ENCODE results near the gene MYPN.

MYPN gene

DNA sequence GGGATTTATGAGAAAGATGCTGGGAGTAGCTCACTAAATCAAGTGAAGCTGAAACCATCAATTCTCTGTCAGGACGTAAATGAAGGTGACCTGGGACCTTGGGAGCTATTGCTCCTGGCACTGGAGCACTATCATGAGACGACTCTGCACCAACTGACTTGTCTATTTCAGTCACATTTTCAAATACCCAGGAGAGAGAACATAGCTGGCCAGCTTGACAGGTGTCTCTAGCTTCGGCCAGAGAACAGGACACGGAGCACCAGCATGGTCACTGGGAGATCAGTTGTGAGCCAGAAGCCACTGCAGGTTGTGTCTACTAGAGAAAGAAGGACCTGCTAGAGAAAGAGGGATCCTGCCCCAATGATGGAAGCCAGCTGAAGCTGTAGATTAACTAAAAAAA lies 140.0 kb downstream of the MYPN start:
- Histone ChIP-seq H3K4me3 (no peak overlapping the region), H3K27ac (no peak overlapping the region)
- no peak for TF ChIP-seq CTCF (IDR thresholded peaks at IDR 0.05)
- no peak for DNase-seq (ENCODE audit: low spot score)

DNA sequence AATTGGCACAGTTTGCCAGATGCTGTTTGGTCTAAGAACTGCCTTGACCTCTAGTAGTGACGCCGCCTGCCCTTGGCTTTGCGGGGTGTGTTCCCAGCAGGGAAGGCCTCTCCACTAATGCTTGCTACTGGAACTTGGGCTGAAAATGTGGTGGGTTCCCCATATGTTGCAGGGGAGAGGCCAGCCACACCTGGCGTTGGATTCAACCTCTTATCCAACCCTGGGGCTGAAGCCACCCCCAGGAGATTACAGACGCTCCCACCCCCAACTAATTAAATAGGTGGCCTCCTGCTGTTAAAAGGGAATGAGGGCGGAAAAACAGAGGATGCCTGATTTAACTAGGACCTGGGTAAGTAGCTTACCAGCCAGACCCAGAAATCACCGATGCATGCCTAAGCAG lies 141.9 kb downstream of the MYPN start:
- Histone ChIP-seq H3K4me3 (no peak overlapping the region), H3K27ac (no peak overlapping the region)
- no peak for DNase-seq (ENCODE audit: low spot score)
- TF ChIP-seq CTCF (IDR thresholded peaks at IDR 0.05), result no peak

DNA sequence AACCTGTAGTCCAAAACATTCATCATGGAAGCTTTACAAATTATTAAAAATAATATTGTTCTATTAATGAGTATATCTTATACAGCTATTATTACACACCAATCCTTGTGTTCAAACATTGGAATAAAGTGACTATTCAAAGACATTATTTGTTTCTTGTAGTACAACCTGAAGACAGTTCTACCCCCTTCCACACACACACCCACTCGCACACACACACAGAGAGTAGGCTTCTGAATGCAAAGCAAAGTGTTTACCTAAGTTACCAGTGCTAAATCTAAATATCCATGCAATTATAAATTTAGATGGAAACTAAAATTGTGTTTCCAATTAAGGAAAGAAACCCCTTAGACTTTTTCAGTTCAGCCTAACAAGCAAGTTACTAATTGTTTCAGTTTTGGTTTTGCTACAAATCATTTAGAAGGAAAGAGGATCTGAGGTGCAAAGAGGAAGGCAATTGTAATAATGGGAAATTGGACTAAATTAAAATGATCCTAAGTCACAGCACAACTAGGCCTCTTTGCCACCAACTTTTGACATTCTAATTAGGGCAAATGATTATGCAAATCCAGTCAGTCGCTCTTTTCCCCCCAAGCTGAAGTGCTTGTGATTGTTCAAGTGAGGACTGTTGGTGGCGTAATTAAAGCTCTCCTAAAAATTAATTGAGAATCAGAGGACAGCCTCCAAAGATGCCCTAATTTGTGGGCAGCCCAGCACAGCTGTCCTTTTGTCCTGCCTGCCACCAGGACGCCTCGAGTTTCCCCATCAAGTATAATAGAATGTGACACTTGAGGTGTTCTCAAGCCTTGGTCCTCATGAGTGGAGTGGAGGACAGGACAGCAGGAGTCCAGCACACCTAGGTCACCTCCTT lies 142.6 kb downstream of the MYPN start:
- no peak for TF ChIP-seq CTCF (IDR thresholded peaks at IDR 0.05)
- H3K4me3 ChIP-seq, result no peak overlapping the region
- H3K27ac ChIP-seq, result no peak overlapping the region
- DNase-seq (ENCODE audit: low spot score), result no peak

GRCh38 chr10:68253346-68253745 lies 144.1 kb downstream of the MYPN start:
- Histone ChIP-seq H3K27ac (no peak overlapping the region), H3K4me3 (no peak overlapping the region)
- no peak for TF ChIP-seq CTCF (IDR thresholded peaks at IDR 0.05)
- DNase-seq (ENCODE audit: low spot score), result no peak

DNA sequence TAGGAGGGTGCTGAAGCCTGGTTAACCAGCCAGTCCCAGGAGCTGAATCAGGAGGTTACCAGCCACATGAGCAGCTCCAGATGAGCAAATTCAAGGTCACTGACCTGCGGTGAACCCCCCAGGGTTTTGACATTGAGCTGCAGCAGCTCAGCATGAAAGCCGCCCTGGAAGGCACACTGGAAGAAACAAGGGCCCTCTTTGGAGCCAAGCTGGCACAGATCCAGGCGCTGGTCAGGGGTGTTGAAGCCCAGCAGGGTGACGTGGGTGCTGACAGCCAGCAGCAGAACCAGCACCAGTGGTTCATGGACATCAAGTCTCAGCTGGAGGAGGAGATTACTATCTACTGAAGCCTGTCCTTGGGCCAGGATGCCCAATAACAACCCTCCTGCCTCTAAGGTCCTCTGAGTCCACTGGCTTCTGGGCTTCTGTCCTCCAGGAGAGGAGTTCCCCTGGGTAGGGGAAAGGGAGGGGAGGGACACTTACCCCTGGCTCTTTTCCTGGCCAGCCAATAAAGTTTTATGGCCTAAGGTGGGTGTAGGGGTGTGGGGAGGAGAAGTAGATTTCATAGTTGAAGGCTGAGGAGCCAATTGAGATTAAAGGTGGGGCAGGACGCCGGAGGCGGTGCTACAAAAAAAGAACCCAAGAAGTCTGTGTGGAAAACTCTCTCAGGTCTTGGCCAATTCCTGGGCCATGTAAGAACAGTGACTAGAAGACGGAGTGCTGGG lies 152.0 kb downstream of the MYPN start:
- Histone ChIP-seq H3K27ac (no peak overlapping the region), H3K4me3 (no peak overlapping the region)
- DNase-seq (ENCODE audit: low spot score), result no peak
- no peak for TF ChIP-seq CTCF (IDR thresholded peaks at IDR 0.05)

Measured in coronary artery (tissue), 2 donors.